GDM1 (cell line): ENCODE results near the gene PGAM2.

Experiments
- DNase-seq: peaks from one replicate; lab custom pipeline; 2025; lab: John Stamatoyannopoulos, UW

Gene PGAM2

GRCh38 chr7:44065431-44066110 lies at the start of gene PGAM2:
Gene PGAM2, minus strand, starts transcription at chr7:44065567. Its CDS starts 38 bp downstream, at chr7:44065529.
- no peak for DNase-seq

- no peak for DNase-seq
These were observed 49.4 kb upstream of the PGAM2 start for GRCh38 chr7:44114586-44115310.

GRCh38 chr7:44113764-44114354 lies 48.5 kb upstream of the PGAM2 start:
- no peak for DNase-seq

- no peak for DNase-seq
These were observed 47.8 kb upstream of the PGAM2 start for GRCh38 chr7:44112997-44113763.

- no peak for DNase-seq
These were observed 47.0 kb upstream of the PGAM2 start for GRCh38 chr7:44112231-44112996.

GRCh38 chr7:44111761-44112160 lies 46.4 kb upstream of the PGAM2 start:
- DNase-seq: no peak

DNA sequence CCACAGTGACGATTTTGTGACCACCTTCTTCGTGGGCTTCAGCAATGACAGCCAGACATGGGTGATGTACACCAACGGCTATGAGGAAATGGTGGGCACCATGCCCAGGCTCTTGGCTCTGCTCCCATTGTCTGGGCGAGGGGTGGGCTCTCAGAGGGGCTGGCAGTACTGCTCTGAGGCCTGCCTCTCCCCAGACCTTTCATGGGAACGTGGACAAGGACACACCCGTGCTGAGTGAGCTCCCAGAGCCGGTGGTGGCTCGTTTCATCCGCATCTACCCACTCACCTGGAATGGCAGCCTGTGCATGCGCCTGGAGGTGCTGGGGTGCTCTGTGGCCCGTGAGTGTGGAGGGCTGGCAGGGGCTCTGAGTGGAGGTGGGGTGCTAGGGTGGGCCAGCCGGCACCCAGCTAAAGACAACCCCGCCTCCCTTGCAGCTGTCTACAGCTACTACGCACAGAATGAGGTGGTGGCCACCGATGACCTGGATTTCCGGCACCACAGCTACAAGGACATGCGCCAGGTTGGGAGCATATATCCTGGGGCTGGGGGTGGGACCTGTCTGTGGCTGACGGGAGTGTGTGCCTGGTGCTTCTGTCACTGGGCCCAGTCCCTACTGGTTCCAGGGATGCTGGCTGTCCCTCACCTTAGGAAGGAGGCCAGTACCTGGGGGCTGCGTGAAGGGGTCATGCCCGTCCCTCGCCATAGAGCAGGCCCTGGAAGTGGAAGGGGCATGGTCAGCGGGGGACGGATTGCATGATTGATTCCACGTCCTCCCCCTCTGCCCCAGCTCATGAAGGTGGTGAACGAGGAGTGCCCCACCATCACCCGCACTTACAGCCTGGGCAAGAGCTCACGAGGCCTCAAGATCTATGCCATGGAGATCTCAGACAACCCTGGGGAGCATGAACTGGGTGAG lies 45.6 kb upstream of the PGAM2 start:
- DNase-seq: no peak

DNA sequence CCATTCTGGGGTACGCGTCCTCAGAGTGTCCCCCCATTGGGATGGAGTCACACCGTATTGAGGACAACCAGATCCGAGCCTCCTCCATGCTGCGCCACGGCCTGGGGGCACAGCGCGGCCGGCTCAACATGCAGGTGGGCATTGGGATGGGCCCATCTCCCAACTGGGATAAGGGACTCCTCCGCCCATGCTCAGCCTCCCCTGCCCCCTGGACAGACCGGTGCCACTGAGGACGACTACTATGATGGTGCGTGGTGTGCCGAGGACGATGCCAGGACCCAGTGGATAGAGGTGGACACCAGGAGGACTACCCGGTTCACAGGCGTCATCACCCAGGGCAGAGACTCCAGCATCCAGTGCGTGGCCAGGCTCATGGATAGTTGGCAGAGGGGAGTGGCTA lies 44.6 kb upstream of the PGAM2 start:
- no peak for DNase-seq

GRCh38 chr7:44108768-44109750 lies 43.7 kb upstream of the PGAM2 start:
- DNase-seq: no peak

- DNase-seq: no peak
These were observed 42.8 kb upstream of the PGAM2 start for GRCh38 chr7:44107961-44108767.

- DNase-seq: no peak
These were observed 42.0 kb upstream of the PGAM2 start for GRCh38 chr7:44107116-44107960.

DNA sequence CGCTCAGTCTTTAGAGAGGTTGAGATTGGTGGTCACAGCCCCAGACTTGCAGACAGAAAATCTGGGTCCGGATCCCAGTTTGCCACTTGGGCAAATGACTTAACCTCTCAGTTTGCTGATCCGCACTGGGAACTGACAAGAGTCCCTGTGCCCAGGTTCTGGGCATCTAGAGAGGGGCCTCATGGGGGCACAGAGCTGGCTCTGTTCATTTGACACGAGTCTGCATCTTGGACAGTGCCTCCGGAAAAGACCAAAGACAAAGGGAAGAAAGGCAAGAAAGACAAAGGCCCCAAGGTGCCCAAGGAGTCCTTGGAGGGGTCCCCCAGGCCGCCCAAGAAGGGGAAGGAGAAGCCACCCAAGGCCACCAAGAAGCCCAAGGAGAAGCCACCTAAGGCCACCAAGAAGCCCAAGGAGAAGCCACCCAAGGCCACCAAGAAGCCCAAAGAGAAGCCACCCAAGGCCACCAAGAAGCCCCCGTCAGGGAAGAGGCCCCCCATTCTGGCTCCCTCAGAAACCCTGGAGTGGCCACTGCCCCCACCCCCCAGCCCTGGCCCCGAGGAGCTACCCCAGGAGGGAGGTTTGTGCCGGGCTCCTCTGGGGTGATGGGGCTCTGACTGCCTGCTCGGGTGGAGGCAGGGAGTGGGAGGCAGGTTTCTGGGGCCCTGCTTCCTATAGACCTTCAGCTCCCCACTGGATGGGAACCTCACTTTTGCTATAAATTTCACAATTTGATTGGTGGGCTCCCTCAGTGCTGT lies 41.1 kb upstream of the PGAM2 start:
- no peak for DNase-seq

- no peak for DNase-seq
These were observed 40.5 kb upstream of the PGAM2 start for GRCh38 chr7:44105832-44106231.

GRCh38 chr7:44104860-44105771 lies 39.7 kb upstream of the PGAM2 start:
- no peak for DNase-seq

GRCh38 chr7:44103923-44104859 lies 38.8 kb upstream of the PGAM2 start, which contains the start of gene AEBP1:
Gene AEBP1, plus strand, starts transcription at chr7:44104345. Its CDS starts 321 bp downstream, at chr7:44104666.
- DNase-seq: no peak
